NCI-H1105 (cell line): ENCODE results near the gene DCAF6.

Source experiments
- DNase-seq: peaks from one replicate; lab custom pipeline; 2025; lab: John Stamatoyannopoulos, UW

Gene DCAF6

DNA sequence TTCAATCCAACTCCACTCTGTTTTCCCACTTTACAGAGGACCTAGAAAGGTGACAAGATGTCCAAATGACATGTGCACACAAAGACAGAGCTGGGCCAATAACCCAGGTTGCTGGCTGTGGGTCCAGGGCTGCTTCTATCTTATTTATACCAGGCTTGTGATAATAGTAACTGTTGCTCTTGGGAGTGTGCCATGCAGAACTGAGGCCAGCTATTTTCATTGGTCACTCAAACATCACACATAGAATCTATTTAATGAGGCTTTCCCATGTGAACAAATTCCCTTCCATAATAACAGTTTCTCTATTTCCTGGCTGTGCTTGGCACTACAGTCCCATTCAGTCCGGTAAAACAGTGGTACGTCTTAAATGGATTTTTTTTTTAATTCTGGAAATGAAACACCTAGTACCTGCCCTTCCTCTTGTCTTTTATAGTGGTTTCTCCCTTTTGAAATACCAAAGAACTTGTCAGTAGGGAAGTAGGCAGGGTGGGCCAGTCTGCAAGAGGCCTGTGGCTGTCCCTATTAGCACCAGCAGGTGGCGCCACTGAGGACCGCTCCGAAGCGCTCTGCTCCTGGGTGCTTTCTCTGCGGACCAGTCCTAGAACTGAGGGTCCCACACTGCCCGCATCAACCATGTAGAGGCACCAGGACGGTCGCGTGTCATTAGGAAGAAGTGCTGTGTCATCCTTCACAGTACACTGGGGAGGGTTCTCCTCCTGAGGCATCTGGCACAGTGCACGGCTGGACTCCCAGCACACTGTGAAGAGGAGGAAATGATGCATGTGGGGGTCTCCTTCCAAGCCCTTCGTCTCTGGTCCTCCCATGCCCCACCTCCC lies 148.1 kb downstream of the DCAF6 start:
- DNase-seq, result no peak

- DNase-seq, result no peak
Observed at GRCh38 chr1:168085401-168085872, 149.0 kb downstream of the DCAF6 start.

GRCh38 chr1:168086438-168086837 lies 150.0 kb downstream of the DCAF6 start:
- DNase-seq, result no peak

GRCh38 chr1:168087696-168088095 lies 151.2 kb downstream of the DCAF6 start:
- no peak for DNase-seq

DNA sequence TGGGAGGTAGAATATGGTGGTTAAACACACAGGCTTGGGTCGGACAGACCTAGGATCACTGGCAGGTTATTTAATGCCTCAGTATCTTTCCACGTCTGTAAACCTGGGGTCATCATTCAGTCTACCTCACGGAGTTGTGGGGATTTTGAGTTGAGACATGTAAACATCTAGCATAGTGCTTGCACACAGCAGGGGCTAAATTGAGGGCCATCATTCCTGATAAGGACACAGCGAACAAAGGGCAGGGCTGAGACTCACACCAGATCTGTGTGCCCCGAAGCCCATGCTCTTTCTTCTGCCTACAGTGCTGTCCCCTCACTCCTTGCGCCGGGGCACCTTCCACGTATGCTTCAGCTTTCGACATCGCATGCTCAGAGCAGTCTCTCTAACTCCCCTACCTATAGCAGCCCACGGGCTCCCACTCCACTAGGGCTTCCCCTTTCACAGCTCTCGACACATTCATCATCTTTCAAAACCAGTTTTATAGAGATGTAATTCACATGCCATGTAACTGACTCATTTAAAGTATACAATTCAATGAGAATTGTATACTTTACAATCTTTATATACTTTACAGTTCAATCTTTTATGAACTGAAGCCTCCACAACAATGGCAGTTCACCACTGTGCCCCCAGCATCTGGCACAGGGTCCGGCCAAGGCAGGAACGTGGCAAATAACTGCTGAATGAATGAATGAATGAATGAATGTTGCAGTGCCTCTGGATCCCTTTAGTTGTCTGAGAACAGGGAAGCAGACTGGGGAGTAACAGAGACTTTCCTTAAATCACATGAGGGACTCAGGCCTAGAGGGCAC lies 152.2 kb downstream of the DCAF6 start:
- no peak for DNase-seq

DNA sequence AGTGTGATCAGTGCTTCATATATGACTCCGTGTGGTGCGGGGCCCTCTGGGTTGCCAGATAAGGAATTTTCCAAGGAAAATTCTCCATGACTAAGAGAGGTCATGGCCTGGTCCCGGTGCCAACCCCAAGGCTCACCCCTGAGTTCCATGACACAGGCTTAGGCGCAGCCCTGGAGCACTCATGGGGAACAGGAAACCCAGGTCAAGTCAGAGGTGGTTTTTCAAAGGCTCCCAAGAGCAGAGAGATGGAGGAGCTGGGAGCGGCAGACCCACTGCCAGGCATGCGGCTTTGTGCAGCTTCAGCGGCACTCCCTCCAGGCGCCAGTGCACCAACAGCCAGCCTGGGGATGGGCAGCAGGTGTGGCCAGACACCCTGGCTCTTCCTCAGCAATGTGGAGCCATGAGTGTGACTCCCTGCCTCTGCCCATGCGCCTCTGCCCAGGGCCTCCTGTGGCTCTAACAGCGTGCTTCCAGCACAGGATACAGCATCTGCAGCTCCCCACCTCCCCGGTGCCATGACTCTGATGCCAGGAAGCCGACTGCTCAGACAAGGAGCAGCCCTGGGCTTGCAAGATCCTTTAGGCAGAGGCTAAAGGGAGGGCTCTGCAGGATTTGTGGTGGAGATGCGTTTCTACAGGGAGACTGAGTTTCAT lies 153.0 kb downstream of the DCAF6 start:
- DNase-seq, result no peak

- no peak for DNase-seq
Observed at GRCh38 chr1:168089979-168090337, 153.5 kb downstream of the DCAF6 start.

GRCh38 chr1:168090395-168090794 lies 153.9 kb downstream of the DCAF6 start:
- no peak for DNase-seq

DNA sequence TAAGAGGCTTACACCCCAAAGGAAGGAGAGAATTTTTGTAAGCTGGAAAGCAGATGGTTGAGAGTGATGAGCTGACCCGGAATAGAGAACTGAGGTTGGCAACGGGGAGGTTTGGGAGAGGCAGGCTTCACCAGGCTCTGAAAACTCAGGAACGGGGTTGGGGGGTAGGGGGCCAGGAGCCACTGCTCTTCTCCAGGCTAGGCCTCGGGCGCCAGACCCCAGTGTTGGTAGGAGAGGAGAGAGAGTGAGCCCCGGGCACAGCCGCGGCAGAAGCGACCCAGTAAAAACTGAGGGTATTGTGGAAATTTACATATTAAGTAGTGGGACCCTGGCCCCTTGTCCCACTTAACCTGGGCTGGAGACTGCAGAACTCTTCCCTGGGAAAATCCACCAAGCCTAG lies 154.6 kb downstream of the DCAF6 start:
- no peak for DNase-seq

- no peak for DNase-seq
Observed at GRCh38 chr1:168091720-168092550, 155.5 kb downstream of the DCAF6 start.

DNA sequence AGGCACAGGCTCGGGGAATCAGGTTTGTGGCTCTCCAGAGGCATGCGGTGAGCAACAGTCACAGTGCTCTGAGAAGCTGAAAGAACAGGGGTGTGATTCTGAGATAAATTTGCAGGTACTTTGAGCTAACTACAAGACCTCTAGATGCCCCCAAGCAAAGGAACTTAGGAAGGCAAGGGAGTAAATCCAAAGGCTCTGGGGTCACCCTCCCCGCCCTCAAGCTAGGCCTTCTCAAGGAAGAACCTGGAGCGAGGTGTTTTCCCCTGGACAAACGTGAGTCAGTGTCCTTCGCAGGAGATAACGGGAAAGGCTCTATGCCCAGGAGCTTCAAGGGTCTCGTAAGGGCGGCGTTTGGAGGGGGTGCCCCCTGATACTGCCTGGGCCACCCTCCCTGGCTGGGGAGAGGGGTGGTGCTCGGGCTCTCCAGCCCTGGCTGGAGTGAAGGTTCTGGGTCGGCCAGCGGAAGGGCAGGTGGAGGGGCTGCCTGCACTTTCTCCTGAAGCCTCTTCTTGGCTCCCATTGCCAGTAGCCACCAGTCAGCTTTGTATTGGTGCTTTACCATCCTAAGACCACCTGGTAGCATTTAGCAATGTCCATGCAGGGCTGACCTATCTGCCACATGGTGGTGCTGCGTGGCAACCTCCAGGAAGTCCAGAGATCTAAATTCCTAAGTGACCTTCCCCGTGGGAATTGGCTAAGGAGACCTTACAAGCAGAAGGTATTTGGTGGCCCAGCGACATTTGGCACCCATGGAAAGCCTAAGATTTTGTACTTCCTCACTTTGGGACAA lies 156.3 kb downstream of the DCAF6 start:
- DNase-seq, result no peak

DNA sequence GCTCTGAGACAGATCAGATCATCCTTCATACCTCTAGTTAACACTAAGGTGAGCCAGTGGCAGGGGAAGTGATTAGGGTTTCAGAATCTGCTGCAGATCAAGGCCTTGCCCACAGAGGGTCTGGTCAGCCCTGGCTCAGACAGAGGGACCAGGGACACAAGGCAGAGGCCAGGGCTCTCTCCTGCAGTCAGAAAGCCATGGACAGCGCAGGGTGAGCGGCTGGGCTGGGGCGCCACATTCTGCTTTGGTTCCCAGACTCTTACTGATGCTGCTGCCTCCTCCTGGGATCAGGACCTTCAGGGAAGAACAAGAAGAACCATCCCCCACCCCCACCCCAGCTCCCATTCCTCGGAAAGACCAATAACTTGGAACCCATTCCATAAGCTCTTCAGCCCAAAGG lies 157.1 kb downstream of the DCAF6 start:
- no peak for DNase-seq

- no peak for DNase-seq
Observed at GRCh38 chr1:168095476-168095875, 159.0 kb downstream of the DCAF6 start.

GRCh38 chr1:168096296-168097165 lies 160.0 kb downstream of the DCAF6 start:
- no peak for DNase-seq

GRCh38 chr1:168097921-168098528 lies 161.5 kb downstream of the DCAF6 start:
- DNase-seq, result no peak

- no peak for DNase-seq
Observed at GRCh38 chr1:168098534-168099320, 162.2 kb downstream of the DCAF6 start.

GRCh38 chr1:168099337-168099801 lies 162.9 kb downstream of the DCAF6 start:
- DNase-seq, result no peak

DNA sequence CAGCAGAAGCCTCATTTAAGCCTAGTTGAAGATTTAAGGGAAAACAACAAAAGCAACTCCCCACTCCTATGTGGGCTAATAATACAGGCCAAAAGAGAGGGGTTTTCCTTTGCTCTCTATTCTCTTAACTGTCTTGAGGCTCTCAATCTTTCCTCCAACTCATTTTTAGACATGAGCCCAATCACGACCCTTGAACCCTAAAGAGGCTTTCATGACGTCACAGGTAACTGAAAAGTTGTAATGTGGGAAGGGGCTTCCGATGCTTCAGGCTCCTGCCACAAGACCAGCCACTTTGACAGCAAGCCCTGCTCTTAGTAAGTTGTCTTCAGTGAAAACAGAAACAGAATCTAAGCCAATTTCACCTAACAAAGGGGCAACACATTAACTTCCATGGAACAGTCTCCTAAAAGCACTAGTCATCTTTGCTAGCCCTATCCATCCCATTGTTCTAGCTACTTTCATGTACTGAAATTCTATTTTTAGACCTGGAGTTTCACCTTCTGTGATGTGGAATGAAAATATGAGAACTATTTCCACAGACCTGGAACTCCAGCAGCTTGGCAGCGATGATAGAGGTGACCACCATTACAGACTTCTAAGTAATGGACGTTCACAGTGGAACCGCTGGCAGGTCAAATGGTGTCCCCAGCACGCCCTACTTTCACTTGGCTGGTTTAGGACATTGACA lies 164.0 kb downstream of the DCAF6 start:
- no peak for DNase-seq
